Upper lobe of left lung (tissue), 4 donors: Measurements from ENCODE around the gene KRT2.

Experiments
- CTCF ChIP-seq, 6 experiments: fragments of 450-650 bp in 4 of 6; fragments of 200-600 bp in 2 of 6; sonication (generic) in 2 of 6; IDR thresholded peaks; one replicate each; pipeline ENCODE4 v1.5.1; 2016 to 2019; ENCODE audit warnings: antibody characterized with exemption in 6 of 6
- EP300 ChIP-seq, 4 donors: sonication (generic); formaldehyde crosslinking; IDR thresholded peaks; one replicate each; pipeline ENCODE4 v1.5.1; 2017; ENCODE audit warnings: antibody characterized with exemption in 4 of 4, control low read depth in 2 of 4
- POLR2A ChIP-seq, 4 donors: fragments of 450-650 bp; IDR thresholded peaks; one replicate each; pipeline ENCODE4 v1.5.1; 2016 to 2017; ENCODE audit warnings: antibody characterized with exemption in 4 of 4, mild to moderate bottlenecking in 2 of 4
- POLR2AphosphoS5 ChIP-seq, 2 donors: sonication (generic); formaldehyde crosslinking; IDR thresholded peaks; one replicate each; pipeline ENCODE4 v1.5.1; 2017; ENCODE audit warnings: antibody characterized with exemption in 2 of 2

GRCh38 chr12:52701281-52701680 is 49.3 kb upstream of the KRT2 start:
- TF ChIP-seq POLR2AphosphoS5 (IDR thresholded peaks at IDR 0.05) (no peak), CTCF (IDR thresholded peaks at IDR 0.05) (no peak), POLR2A (IDR thresholded peaks at IDR 0.05) (no peak), EP300 (IDR thresholded peaks at IDR 0.05) (no peak)
